K562 (cell line): ENCODE data around the gene PCDHGA4. TPM values are rescaled to one million over a fixed set of nuclear protein-coding genes. Genes with fewer than 3 reads are reported as not detected.

Source experiments
- ATAC-seq: fragments of 200-7000 bp; cut with Tn5 transposase; 3 replicates; pipeline ENCODE4 v1.9.1; 2020; ENCODE audit warnings: moderate library complexity
- BruUV-seq: library from RNA; stranded (reverse); fragments of 400-500 nt; replicated peaks from 2 replicates; lab custom pipeline; 2021; lab: Mats Ljungman, UMichigan
- CTCF ChIA-PET: fragments of 300-600 bp; formaldehyde crosslinking; extraction: SDS; loops from one replicate; lab custom pipeline; 2021; ENCODE audit warnings: low intra/inter-chr PET ratio; lab: Yijun Ruan, JAX
- POLR2A ChIA-PET: fragments of 300-600, 350-650 bp; sonication (Branson Sonifier 250); formaldehyde crosslinking; extraction: SDS; loops from one replicate; lab custom pipeline; 2021; ENCODE audit warnings: antibody characterized with exemption, inconsistent platforms; lab: Yijun Ruan, JAX
- DNase-seq, 4 experiments: peaks; one replicate each; pipeline versions ENCODE4 v3.0.0 to v3.0.0-alpha.2; 2011 to 2018; ENCODE audit warnings: low spot score in 3 of 4, mixed read lengths in 3 of 4; ENCODE audit errors: extremely low read depth in 1 of 4
- FAIRE-seq: peaks from 2 replicates; lab custom pipeline; 2011; peaks lifted over from hg19 to GRCh38; lab: Jason Lieb, UNC
- H2AFZ ChIP-seq: 2 replicates; pipeline ENCODE4 v1.6.0; 2011; ENCODE audit warnings: low read depth, low read length, control low read depth, inconsistent platforms
- H3K27ac ChIP-seq: fragments of 200-600 bp; 3 replicates; pipeline ENCODE4 v1.8.0; 2011; ENCODE audit warnings: low read depth, mild to moderate bottlenecking, control low read depth, inconsistent platforms, low read length, moderate library complexity, mixed read lengths; ENCODE audit errors: extremely low read depth
- H3K27me3 ChIP-seq, 2 experiments: fragments of 300-600 bp in 1 of 2; 2 replicates in 1 of 2; 3 replicates in 1 of 2; pipeline versions ENCODE4 v1.6.0 to v1.8.0; 2011; ENCODE audit warnings: inconsistent platforms in 2 of 2, low read length in 2 of 2, mild to moderate bottlenecking in 1 of 2, mixed read lengths in 1 of 2, moderate library complexity in 1 of 2; ENCODE audit not compliant: control insufficient read depth in 2 of 2, insufficient read depth in 2 of 2
- H3K36me3 ChIP-seq: fragments of 300-600 bp; 3 replicates; pipeline ENCODE4 v1.8.0; 2011; ENCODE audit warnings: mild to moderate bottlenecking, low read length, inconsistent platforms; ENCODE audit not compliant: control insufficient read depth, insufficient read depth
- H3K4me1 ChIP-seq, 2 experiments: fragments of 200-600 bp in 1 of 2; replicated peaks in 1 of 2; 2 replicates in 1 of 2; 3 replicates in 1 of 2; pipeline versions ENCODE4 v1.5.1 to v1.8.0; 2011; ENCODE audit warnings: inconsistent platforms in 2 of 2, low read length in 2 of 2, mild to moderate bottlenecking in 1 of 2, mixed read lengths in 1 of 2, moderate library complexity in 1 of 2; ENCODE audit not compliant: control insufficient read depth in 2 of 2, insufficient read depth in 2 of 2
- H3K4me2 ChIP-seq: 2 replicates; pipeline ENCODE4 v1.6.1; 2011; ENCODE audit warnings: low read length, control low read depth, inconsistent platforms, mixed read lengths; ENCODE audit not compliant: insufficient read depth
- H3K4me3 ChIP-seq: fragments of 200-600 bp; sonication (generic), shearing (Covaris generic); 2 replicates; pipeline ENCODE4 v1.5.1; 2016; ENCODE audit warnings: control low read depth, inconsistent platforms
- H3K79me2 ChIP-seq: fragments of 200-600 bp; 3 replicates; pipeline ENCODE4 v1.8.0; 2011; ENCODE audit warnings: low read length, inconsistent platforms; ENCODE audit not compliant: control insufficient read depth, insufficient read depth
- H3K9ac ChIP-seq, 2 experiments: 2 replicates each; pipeline versions ENCODE4 v1.6.0 to v1.6.1; 2011; ENCODE audit warnings: low read depth in 2 of 2, low read length in 2 of 2, control low read depth in 1 of 2, inconsistent platforms in 1 of 2, mild to moderate bottlenecking in 1 of 2, mixed read lengths in 1 of 2; ENCODE audit not compliant: insufficient read depth in 1 of 2
- H3K9me1 ChIP-seq: one replicate; pipeline ENCODE4 v1.6.0; 2011; ENCODE audit warnings: inconsistent platforms, mild to moderate bottlenecking, low read length, moderate library complexity; ENCODE audit not compliant: control insufficient read depth, insufficient read depth
- H3K9me3 ChIP-seq: replicated peaks from 2 replicates; pipeline ENCODE4 v1.5.1; 2011; ENCODE audit warnings: low read depth, low read length, inconsistent platforms; ENCODE audit not compliant: control insufficient read depth, insufficient read depth
- H4K20me1 ChIP-seq: replicated peaks from 2 replicates; pipeline ENCODE4 v1.6.1; 2011; ENCODE audit warnings: low read length, inconsistent platforms, mixed read lengths; ENCODE audit not compliant: control insufficient read depth, insufficient read depth
- ARID3A ChIP-seq: IDR thresholded peaks from 2 replicates; pipeline ENCODE4 v1.6.1; 2012; ENCODE audit warnings: low read depth, low read length, improper control_type of control experiment, borderline replicate concordance
- BACH1 ChIP-seq: fragments of 200-800 bp; sonication (Bioruptor generic); IDR thresholded peaks from 2 replicates; pipeline ENCODE4 v1.6.1; 2016; ENCODE audit warnings: missing genetic modification characterization, missing compliant biosample characterization
- BCLAF1 ChIP-seq, 2 experiments: fragments of 450-650 bp in 1 of 2; IDR thresholded peaks; 2 replicates each; pipeline ENCODE4 v1.6.1; 2011 to 2017; ENCODE audit warnings: low read depth in 2 of 2, antibody characterized with exemption in 1 of 2, borderline replicate concordance in 1 of 2, low read length in 1 of 2, mild to moderate bottlenecking in 1 of 2, mixed read lengths in 1 of 2; ENCODE audit not compliant: control insufficient read depth in 1 of 2
- CTBP1 ChIP-seq: fragments of 450-650 bp; IDR thresholded peaks from 2 replicates; pipeline ENCODE4 v1.6.1; 2016; ENCODE audit warnings: borderline replicate concordance
- EWSR1 ChIP-seq: fragments of 450-650 bp; IDR thresholded peaks from 2 replicates; pipeline ENCODE4 v1.6.1; 2018; ENCODE audit warnings: borderline replicate concordance, mild to moderate bottlenecking, low read depth, moderate library complexity; ENCODE audit not compliant: partially characterized antibody
- POLR2AphosphoS5 ChIP-seq: IDR thresholded peaks from 2 replicates; pipeline ENCODE4 v1.6.1; 2011; ENCODE audit warnings: mild to moderate bottlenecking, low read depth, low read length, moderate library complexity; ENCODE audit not compliant: control insufficient read depth, insufficient read depth
- ZNF79 ChIP-seq: fragments of 250-450 bp; sonication (Bioruptor Pico); IDR thresholded peaks from 2 replicates; pipeline ENCODE4 v1.4.0; 2020; ENCODE audit warnings: low read depth, mild to moderate bottlenecking, moderate library complexity
- WGBS: fragments of 100-300 bp; shearing (Covaris generic); methylation state at CpG from one replicate; pipeline ENCODE4 v1.1.6; 2016; ENCODE audit warnings: low coverage, mixed read lengths; ENCODE audit not compliant: insufficient coverage; ENCODE audit errors: missing lambda C conversion rate; 5-methylcytosine and 5-hydroxymethylcytosine counted together
- in situ Hi-C: fragments of 300-500 bp; cut with MboI; formaldehyde crosslinking; loops from 4 replicates; pipeline ENCODE4 v1.15.0; 2018; ENCODE audit warnings: inconsistent platforms, mixed read lengths
- intact Hi-C: fragments of 100-400 bp; cut with micrococcal nuclease; formaldehyde crosslinking; loops from 2 replicates; pipeline ENCODE4 v1.14.2; 2022
- polyA plus RNA-seq, 8 experiments: library from polyadenylated mRNA; depleted of rRNA in 4 of 8; stranded (reverse) in 5 of 8; unstranded in 3 of 8; fragments of >200 nt; fragmentation: Nextera tagmentation in 2 of 8; fragmentation: Illumina TruSeq in 1 of 8; extraction: Ambion mirVana in 2 of 8; extraction: Trizol in 1 of 8; gene quantifications; 2 replicates each; pipeline versions ENCODE4 v1.2.1 to v1.2.3, GENCODE V29; 2011 to 2014; ENCODE audit warnings: inconsistent platforms in 1 of 8, missing spikeins in 1 of 8
- total RNA-seq, 7 experiments: library from RNA; depleted of rRNA in 6 of 7; stranded (reverse); fragments of >200 nt in 6 of 7; fragmentation: Illumina TruSeq in 2 of 7; extraction: Trizol in 2 of 7; gene quantifications; 2 replicates each; pipeline versions ENCODE4 v1.2.1 to v1.2.3, GENCODE V29; 2011 to 2021; ENCODE audit warnings: low replicate concordance in 1 of 7

Gene PCDHGA4
- total and polyA plus RNA-seq, 9 of the 15 experiments (the other 6 are each of a cell fraction or from before 2014, with no cell fraction given) = 0.12 to 0.40 (median 0.36) TPM; not detected in 2

- Histone ChIP-seq H3K79me2 (no peaks in the 10 kb centered on the region), H3K36me3 (no peaks in the 10 kb centered on the region), H3K4me3 (no peak overlapping the region), H3K4me1 (peaks cover 0 to 8% of the 10 kb centered on the region in 2 experiments; a peak in 3 of 5 replicates), H2AFZ (no peak overlapping the region), H4K20me1 (no peaks in the 10 kb centered on the region), H3K9me3 (peaks cover 2% of the 10 kb centered on the region; the same call in 1 of the 2 replicates)
- in situ Hi-C loops = no loop called here
- DNase-seq = no peak
- TF ChIP-seq ARID3A (no peak), EWSR1 (no peak), POLR2AphosphoS5 (no peak), ZNF79 (CRISPR knock-in tag) (no peak), BACH1 (no peak), CTBP1 (no peak), BCLAF1 (IDR thresholded peaks at IDR 0.05; ENCODE audit: borderline replicate concordance in 1 of 2, control insufficient read depth in 1 of 2, low read depth in 2 of 2, low read length in 1 of 2) (no peak)
- TF ChIP-seq, all 486 proteins: peak for 0
- no peak for ATAC-seq
- H3K9ac ChIP-seq = no peak overlapping the region
- peaks cover 3 to 29% of the 10 kb centered on the region in 2 experiments; a peak in 4 of 5 replicates for H3K27me3 ChIP-seq
- H3K9me1 ChIP-seq = no peaks in the 10 kb centered on the region
- intact Hi-C loops = no loop called here
- POLR2A ChIA-PET = no interaction called here
- H3K4me2 ChIP-seq = no peak overlapping the region
- no TSS peak for BruUV-seq
- CTCF ChIA-PET = no interaction called here
- FAIRE-seq = no peak
- WGBS = 37% methylated on average over 47 of the region's 61 CpGs
- no peak overlapping the region for H3K27ac ChIP-seq
Observed at GRCh38 chr5:141399555-141400258, 44.9 kb downstream of the PCDHGA4 start.
